HG03571 (cell line): ENCODE data around the gene NXF2B.
"Not testable (repeated sequence)": the region's sequence is repeated elsewhere in the genome, so short reads cannot be mapped to it uniquely, and the experiment has no call there.

Experiments
- ATAC-seq: cut with Tn5 transposase; IDR thresholded peaks from one replicate; pipeline ENCODE4 v1.9.1; 2021; ENCODE audit not compliant: unreplicated experiment

The NXF2B gene, protein sequence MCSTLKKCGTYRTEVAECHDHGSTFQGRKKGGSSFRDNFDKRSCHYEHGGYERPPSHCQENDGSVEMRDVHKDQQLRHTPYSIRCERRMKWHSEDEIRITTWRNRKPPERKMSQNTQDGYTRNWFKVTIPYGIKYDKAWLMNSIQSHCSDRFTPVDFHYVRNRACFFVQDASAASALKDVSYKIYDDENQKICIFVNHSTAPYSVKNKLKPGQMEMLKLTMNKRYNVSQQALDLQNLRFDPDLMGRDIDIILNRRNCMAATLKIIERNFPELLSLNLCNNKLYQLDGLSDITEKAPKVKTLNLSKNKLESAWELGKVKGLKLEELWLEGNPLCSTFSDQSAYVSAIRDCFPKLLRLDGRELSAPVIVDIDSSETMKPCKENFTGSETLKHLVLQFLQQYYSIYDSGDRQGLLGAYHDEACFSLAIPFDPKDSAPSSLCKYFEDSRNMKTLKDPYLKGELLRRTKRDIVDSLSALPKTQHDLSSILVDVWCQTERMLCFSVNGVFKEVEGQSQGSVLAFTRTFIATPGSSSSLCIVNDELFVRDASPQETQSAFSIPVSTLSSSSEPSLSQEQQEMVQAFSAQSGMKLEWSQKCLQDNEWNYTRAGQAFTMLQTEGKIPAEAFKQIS

DNA sequence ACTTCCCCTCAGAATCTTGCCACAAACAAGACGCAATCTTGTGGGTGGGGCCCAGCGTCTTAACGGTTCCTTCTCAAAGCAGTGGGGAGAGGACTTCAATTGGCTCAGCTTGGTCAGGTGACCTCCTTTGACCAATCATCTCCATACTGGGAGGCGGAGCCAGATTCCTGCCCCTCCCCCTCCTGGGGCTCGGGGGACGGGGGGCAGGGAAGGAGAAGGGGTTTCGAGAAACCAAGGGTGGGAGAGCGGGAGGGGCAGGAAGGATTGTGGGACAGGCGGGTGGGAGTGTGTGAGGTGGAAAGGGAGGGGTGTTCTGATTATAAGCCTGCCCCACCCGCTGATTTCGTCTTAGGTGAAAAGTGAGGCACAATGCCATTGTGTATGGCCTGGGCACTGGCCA lies at the start of gene NXF2B:
TSS of gene NXF2B (minus strand) at position 101 of the 400 bp plus-strand sequence. CDS start 59,972 bp downstream, outside the sequence.
- ATAC-seq = not testable (repeated sequence)

- ATAC-seq = not testable (repeated sequence)
These were observed 39.0 kb upstream of the NXF2B start for GRCh38 chrX:102478765-102479164.

- ATAC-seq = not testable (repeated sequence)
These were observed 32.0 kb upstream of the NXF2B start, which contains the start of gene TCP11X2 for GRCh38 chrX:102471762-102472220. TCP11X2 (minus strand) TSS chrX:102471812.

DNA sequence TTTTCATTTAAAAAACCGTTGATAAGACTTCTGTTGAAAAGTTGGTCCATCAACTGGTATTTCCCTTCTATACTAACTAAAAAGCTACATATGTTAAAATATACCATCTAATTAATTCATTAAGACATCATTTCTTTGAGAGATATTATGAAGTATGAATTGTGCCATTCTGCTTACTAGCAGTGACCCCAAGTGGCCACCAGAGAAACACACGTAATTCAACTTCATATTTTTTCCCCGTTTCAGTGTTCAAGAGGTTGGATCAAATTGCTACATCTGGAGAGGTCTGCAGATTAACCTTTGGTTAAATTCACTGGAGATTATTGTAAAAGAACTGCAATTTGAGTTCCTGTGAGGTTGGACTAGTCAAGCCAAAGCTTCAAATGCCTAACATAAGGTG lies 30.4 kb upstream of the NXF2B start:
- not testable (repeated sequence) for ATAC-seq

- not testable (repeated sequence) for ATAC-seq
These were observed 18.8 kb upstream of the NXF2B start for GRCh38 chrX:102458615-102459014.

DNA sequence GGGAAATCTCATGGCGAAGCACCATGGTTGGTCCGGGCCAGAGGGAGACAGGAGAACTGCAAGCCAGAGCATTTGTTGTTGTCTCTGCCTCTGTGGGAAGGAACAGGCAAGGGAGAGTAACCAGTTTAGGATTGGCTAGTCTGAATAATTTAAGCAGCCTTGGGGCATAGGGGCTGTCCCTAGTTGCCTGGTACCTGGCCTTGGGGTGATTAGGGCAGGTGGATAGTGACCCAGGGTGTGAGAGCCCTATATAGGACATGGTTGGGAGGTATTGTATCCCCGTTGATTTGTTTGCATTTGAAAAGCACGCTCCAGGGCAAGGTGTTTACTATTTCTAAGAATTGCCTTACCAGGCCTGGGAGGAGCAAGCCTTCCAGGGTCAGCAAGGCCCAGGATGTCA lies 25.3 kb downstream of the NXF2B start:
- ATAC-seq = not testable (repeated sequence)

DNA sequence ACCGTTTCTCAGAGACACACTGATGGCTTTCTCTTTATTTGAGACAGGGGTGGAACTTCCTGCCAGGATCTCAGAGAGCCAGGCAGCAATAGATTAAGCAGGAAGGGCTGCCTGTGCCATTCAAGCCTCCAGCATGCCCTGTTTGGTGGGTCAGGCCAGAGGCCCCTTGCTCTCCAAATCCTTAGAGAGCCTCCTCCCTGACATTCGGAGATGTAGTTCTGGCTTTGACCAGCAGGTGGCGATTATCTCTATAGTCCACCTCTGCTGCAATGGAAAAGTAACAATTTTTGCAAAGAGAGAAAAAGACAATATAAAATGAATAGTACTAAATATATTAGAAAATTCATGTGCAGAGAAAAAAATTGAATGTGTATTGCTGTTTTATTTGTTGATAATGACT lies 93.9 kb downstream of the NXF2B start:
- no peak for ATAC-seq

GRCh38 chrX:102341867-102342266 lies 97.9 kb downstream of the NXF2B start:
- no peak for ATAC-seq

GRCh38 chrX:102339312-102340298 lies 100.2 kb downstream of the NXF2B start:
- no peak for ATAC-seq

DNA sequence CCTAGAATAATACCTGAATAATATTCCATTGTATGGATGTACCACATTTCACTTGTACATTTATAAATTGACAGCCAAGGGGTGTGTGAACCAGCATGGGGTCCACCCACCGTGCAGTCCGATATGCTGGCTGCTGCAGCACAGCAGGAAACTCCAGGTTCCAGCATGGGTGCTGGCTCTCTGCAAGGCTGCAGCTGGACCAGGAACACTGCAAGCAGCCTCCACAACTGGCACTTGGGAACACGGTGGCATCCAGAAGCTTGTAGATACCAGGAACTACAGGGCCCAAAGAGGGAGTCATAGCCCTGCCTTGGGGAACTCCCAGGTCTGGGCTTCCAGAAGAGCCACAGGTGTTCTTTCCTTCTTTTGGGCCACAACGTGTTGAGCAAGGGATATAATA lies 101.6 kb downstream of the NXF2B start:
- no peak for ATAC-seq
